OCI-LY7 (cell line): ENCODE results near the gene ZNF488. TPM values are rescaled to one million over a fixed set of nuclear protein-coding genes. Genes with fewer than 3 reads are reported as not detected.

ENCODE experiments used
- BruUV-seq: library from RNA; stranded (reverse); fragments of 400-500 nt; replicated peaks from 2 replicates; lab custom pipeline; 2021; lab: Mats Ljungman, UMichigan
- CTCF ChIA-PET: fragments of 300-600 bp; sonication (Branson Sonifier 250); formaldehyde crosslinking; loops from one replicate; lab custom pipeline; 2022; ENCODE audit warnings: antibody characterized with exemption; ENCODE audit not compliant: unreplicated experiment; lab: Charles Lee
- POLR2A ChIA-PET: fragments of 300-600 bp; sonication (Branson Sonifier 250); formaldehyde crosslinking; loops from one replicate; lab custom pipeline; 2022; ENCODE audit warnings: antibody characterized with exemption; lab: Charles Lee
- DNase-seq: peaks from one replicate; pipeline ENCODE4 v3.0.0-alpha.2; 2015; ENCODE audit warnings: low spot score
- H2AFZ ChIP-seq: fragments of 200-600 bp; sonication (generic), shearing (Covaris generic); 2 replicates; pipeline ENCODE4 v1.6.1; 2014; ENCODE audit warnings: mild to moderate bottlenecking, antibody characterized with exemption, low read length, moderate library complexity
- H3K27ac ChIP-seq: fragments of 200-600 bp; sonication (generic); 2 replicates; pipeline ENCODE4 v1.5.1; 2014; ENCODE audit warnings: mixed run types, low read depth, mild to moderate bottlenecking, moderate library complexity, low read length, inconsistent platforms; ENCODE audit not compliant: poor library complexity, severe bottlenecking
- H3K36me3 ChIP-seq: fragments of 200-600 bp; sonication (generic); 2 replicates; pipeline ENCODE4 v1.6.1; 2014; ENCODE audit warnings: mild to moderate bottlenecking, antibody characterized with exemption, low read length, moderate library complexity, mixed read lengths; ENCODE audit not compliant: insufficient read depth
- H3K4me1 ChIP-seq: fragments of 200-600 bp; sonication (generic); 2 replicates; pipeline ENCODE4 v1.5.1; 2014; ENCODE audit warnings: mild to moderate bottlenecking, low read length; ENCODE audit not compliant: insufficient read depth, poor library complexity, severe bottlenecking
- H3K4me2 ChIP-seq: fragments of 200-600 bp; sonication (generic); 2 replicates; pipeline ENCODE4 v1.6.1; 2014; ENCODE audit warnings: mild to moderate bottlenecking, low read length
- H3K4me3 ChIP-seq: fragments of 200-600 bp; sonication (generic); 2 replicates; pipeline ENCODE4 v1.5.1; 2014; ENCODE audit warnings: mild to moderate bottlenecking, low read depth, low read length; ENCODE audit not compliant: poor library complexity, severe bottlenecking
- H3K79me2 ChIP-seq: fragments of 200-600 bp; sonication (generic); 2 replicates; pipeline ENCODE4 v1.6.1; 2016; ENCODE audit warnings: low read depth, mild to moderate bottlenecking, low read length, moderate library complexity, mixed read lengths; ENCODE audit not compliant: insufficient read depth
- H3K9me2 ChIP-seq: fragments of 200-600 bp; sonication (generic); 2 replicates; pipeline ENCODE4 v1.6.1; 2016; ENCODE audit warnings: mild to moderate bottlenecking, low read length, mixed read lengths; ENCODE audit not compliant: insufficient read depth
- H3K9me3 ChIP-seq: fragments of 200-600 bp; sonication (generic); 2 replicates; pipeline ENCODE4 v1.6.1; 2014; ENCODE audit warnings: mild to moderate bottlenecking, mixed run types, low read length, mixed read lengths
- H4K20me1 ChIP-seq: fragments of 200-600 bp; sonication (generic); 2 replicates; pipeline ENCODE4 v1.6.1; 2014; ENCODE audit warnings: mild to moderate bottlenecking, antibody characterized with exemption, low read length, moderate library complexity, mixed read lengths; ENCODE audit not compliant: insufficient read depth
- EZH2phosphoT487 ChIP-seq: fragments of 200-600 bp; sonication (generic); IDR thresholded peaks from 2 replicates; pipeline ENCODE4 v1.6.1; 2018; ENCODE audit warnings: low read depth, borderline replicate concordance, mild to moderate bottlenecking, mixed run types, antibody characterized with exemption, low read length, moderate library complexity, mixed read lengths
- intact Hi-C: fragments of 100-400 bp; cut with micrococcal nuclease; formaldehyde crosslinking; loops from one replicate; pipeline ENCODE4 v1.10.0; 2022; ENCODE audit not compliant: unreplicated experiment
- total RNA-seq, 2 experiments: library from RNA; depleted of rRNA in 1 of 2; stranded (reverse); fragments of >200 nt in 1 of 2; shearing (Covaris generic) in 1 of 2; gene quantifications; 2 replicates each; pipeline ENCODE4 v1.2.3, GENCODE V29; 2014 to 2022
- TF ChIP-seq, protein P1 (sequence below): fragments of 200-600 bp; sonication (generic); conservative IDR thresholded peaks from 2 replicates; pipeline ENCODE4 v1.5.1; 2014; ENCODE audit warnings: mild to moderate bottlenecking, antibody characterized with exemption, low read length, moderate library complexity, mixed read lengths

Gene ZNF488
- total RNA-seq, 2 experiments from 2014 or later = 0.06 to 0.34 TPM

DNA sequence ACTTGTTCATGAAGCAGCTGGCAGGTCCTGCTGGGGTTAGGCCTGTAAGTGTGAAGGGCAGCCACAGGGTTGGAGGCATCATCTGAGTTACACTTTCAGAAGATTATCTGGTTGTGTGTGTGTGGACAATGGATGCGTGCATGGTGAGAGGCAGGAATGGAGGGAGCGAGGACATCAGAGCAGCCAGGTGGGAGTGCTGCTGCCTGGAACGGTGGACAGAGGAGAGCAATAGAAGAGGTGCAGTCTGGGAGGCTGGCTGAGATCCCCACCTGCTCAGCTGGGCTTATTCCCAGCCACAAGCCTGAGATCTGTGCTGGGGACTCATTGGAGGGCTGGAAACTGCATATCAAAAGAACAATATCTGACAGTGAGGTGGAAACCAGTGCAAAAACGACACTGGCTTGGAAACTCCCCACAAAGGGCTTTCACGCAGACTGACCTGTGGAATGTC, 17.9 kb downstream of the ZNF488 start:
- CTCF ChIA-PET = no interaction called here

DNA sequence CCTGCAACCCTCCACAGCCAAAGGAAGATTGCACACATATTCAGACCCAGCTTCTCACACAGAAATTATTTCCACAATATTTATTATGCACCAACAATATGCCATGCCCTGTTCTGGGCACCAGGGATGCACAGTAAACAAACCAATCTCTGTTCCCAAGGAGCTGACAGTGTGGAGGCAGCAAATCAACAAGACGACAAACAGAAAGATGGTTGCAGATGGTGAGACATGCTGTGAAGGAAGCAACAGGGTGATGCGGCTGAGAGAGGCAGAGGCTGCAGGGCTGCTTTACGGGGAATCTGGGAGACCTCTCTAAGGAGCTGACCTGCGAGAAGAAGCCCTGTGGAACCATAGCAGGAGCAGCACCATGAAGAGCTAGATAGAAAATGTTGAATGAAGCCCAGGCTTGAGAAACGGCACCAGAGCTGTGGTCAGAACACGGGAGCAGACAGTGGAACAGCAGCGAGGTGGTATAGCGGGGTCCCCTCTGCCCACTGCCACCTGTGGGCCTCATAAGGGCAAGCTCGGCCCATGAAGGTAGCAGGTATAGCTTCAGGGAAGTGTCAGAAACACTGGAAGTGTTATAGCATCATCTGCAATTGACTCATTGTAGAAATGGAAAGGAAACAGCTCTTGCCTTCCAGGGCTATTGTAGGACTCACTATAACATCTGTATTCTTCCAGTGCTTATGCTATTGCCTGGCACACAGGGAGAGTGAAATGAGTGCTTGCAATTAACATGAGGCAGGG, 18.5 kb downstream of the ZNF488 start:
- BruUV-seq = no TSS peak

More for the DNA sequence above, 17.9 kb downstream of the ZNF488 start:
- POLR2A ChIA-PET = no interaction called here
- DNase-seq = no peak
- H3K79me2 ChIP-seq = no peaks in the 10 kb centered on the region
- no peak for TF ChIP-seq EZH2phosphoT487
- no peak overlapping the region for H2AFZ ChIP-seq
- no peaks in the 10 kb centered on the region for H3K9me3 ChIP-seq
- no peak overlapping the region for H3K4me3 ChIP-seq
- intact Hi-C loops = no loop called here
- no TSS peak for BruUV-seq
- H3K4me2 ChIP-seq = no peak overlapping the region
- H3K9me2 ChIP-seq = no peaks in the 10 kb centered on the region
- H3K36me3 ChIP-seq = no peaks in the 10 kb centered on the region
- H3K27ac ChIP-seq = no peak overlapping the region
- no peaks in the 10 kb centered on the region for H4K20me1 ChIP-seq
- no peaks in the 10 kb centered on the region for H3K4me1 ChIP-seq

DNA sequence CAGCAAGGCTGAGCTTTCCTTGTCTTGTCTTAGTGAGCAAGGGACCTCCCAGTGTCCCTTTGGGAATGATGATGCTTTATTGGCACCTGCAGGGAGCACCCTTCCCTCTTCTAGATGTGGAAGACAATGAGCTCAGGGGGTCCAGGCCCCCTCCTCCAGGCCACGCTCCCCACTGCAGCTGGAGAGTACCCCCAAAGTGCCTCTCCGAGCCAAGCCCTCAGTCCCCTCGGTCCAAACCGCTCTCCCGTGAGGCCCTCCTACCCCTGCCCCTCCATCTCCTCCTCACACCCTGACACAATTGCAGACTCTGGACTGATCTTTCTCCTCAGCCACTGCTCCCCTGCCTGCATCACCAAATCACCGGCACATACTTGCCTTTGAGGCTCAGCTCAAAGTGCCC, 19.2 kb downstream of the ZNF488 start:
- H3K9me2 ChIP-seq = no peaks in the 10 kb centered on the region
- no peaks in the 10 kb centered on the region for H3K36me3 ChIP-seq
- H3K9me3 ChIP-seq = no peaks in the 10 kb centered on the region
- no peak overlapping the region for H2AFZ ChIP-seq
- no peaks in the 10 kb centered on the region for H3K4me1 ChIP-seq
- ChIA-PET POLR2A (interaction anchor here (1.0 kb wide), 1 partner anchor 20 kb away, joined by 3 read pairs; the partner anchor contains the start of gene ZNF488), CTCF (no interaction called here)
- no peaks in the 10 kb centered on the region for H4K20me1 ChIP-seq
- H3K4me2 ChIP-seq = no peak overlapping the region
- no peak overlapping the region for H3K4me3 ChIP-seq
- intact Hi-C loops = no loop called here
- H3K27ac ChIP-seq = no peak overlapping the region
- BruUV-seq = no TSS peak
- no peak for DNase-seq
- TF ChIP-seq EZH2phosphoT487 = no peak
- TF ChIP-seq, protein P1, sequence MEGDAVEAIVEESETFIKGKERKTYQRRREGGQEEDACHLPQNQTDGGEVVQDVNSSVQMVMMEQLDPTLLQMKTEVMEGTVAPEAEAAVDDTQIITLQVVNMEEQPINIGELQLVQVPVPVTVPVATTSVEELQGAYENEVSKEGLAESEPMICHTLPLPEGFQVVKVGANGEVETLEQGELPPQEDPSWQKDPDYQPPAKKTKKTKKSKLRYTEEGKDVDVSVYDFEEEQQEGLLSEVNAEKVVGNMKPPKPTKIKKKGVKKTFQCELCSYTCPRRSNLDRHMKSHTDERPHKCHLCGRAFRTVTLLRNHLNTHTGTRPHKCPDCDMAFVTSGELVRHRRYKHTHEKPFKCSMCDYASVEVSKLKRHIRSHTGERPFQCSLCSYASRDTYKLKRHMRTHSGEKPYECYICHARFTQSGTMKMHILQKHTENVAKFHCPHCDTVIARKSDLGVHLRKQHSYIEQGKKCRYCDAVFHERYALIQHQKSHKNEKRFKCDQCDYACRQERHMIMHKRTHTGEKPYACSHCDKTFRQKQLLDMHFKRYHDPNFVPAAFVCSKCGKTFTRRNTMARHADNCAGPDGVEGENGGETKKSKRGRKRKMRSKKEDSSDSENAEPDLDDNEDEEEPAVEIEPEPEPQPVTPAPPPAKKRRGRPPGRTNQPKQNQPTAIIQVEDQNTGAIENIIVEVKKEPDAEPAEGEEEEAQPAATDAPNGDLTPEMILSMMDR = no peak
- no peaks in the 10 kb centered on the region for H3K79me2 ChIP-seq

More for the DNA sequence above, 18.5 kb downstream of the ZNF488 start:
- no peak overlapping the region for H2AFZ ChIP-seq
- no peak overlapping the region for H3K27ac ChIP-seq
- H3K4me2 ChIP-seq = no peak overlapping the region
- H4K20me1 ChIP-seq = no peaks in the 10 kb centered on the region
- H3K9me3 ChIP-seq = no peaks in the 10 kb centered on the region
- H3K79me2 ChIP-seq = no peaks in the 10 kb centered on the region
- CTCF ChIA-PET = no interaction called here
- no peaks in the 10 kb centered on the region for H3K4me1 ChIP-seq
- intact Hi-C loops = no loop called here
- POLR2A ChIA-PET = no interaction called here
- DNase-seq = no peak
- no peak for TF ChIP-seq EZH2phosphoT487
- TF ChIP-seq, protein P1 = no peak
- H3K4me3 ChIP-seq = no peak overlapping the region
- no peaks in the 10 kb centered on the region for H3K36me3 ChIP-seq
- no peaks in the 10 kb centered on the region for H3K9me2 ChIP-seq
